Ovary (tissue), 9 donors: Measurements from ENCODE around the gene RIN3. TPM values are rescaled to one million over a fixed set of nuclear protein-coding genes. Genes with fewer than 3 reads are reported as not detected.

ENCODE experiments used
- DNase-seq, 5 donors: peaks; one replicate each; pipeline ENCODE4 v3.0.0-alpha.2; 2019 to 2020
- H3K27ac ChIP-seq, 2 donors: fragments of 200-600 bp; one replicate each; pipeline versions ENCODE4 v1.5.1 to v1.8.0; 2019 to 2022
- H3K27me3 ChIP-seq: fragments of 200-600 bp; one replicate; pipeline ENCODE4 v1.8.0; 2022
- H3K36me3 ChIP-seq: fragments of 200-600 bp; sonication (generic); one replicate; pipeline ENCODE4 v1.5.1; 2019
- H3K4me1 ChIP-seq: one replicate; pipeline ENCODE4 v1.8.1; 2013; ENCODE audit warnings: mild to moderate bottlenecking, moderate library complexity; ENCODE audit not compliant: insufficient read depth
- H3K4me3 ChIP-seq: fragments of 200-600 bp; sonication (generic); one replicate; pipeline ENCODE4 v1.5.1; 2017
- H3K9me3 ChIP-seq, 2 donors: fragments of 200-600 bp in 1 of 2; sonication (generic) in 1 of 2; one replicate each; pipeline versions ENCODE4 v1.5.1 to v1.8.1; 2013 to 2019; ENCODE audit warnings: mild to moderate bottlenecking in 1 of 2, moderate library complexity in 1 of 2
- CTCF ChIP-seq, 3 donors: fragments of 450-650 bp in 2 of 3; fragments of 200-600 bp in 1 of 3; IDR thresholded peaks; one replicate each; pipeline versions ENCODE4 v1.5.1 to v1.8.0; 2016 to 2022; ENCODE audit warnings: antibody characterized with exemption in 3 of 3, mild to moderate bottlenecking in 1 of 3
- EP300 ChIP-seq: sonication (generic); formaldehyde crosslinking; IDR thresholded peaks from one replicate; pipeline ENCODE4 v1.6.1; 2017; ENCODE audit warnings: antibody characterized with exemption
- POLR2A ChIP-seq: fragments of 450-650 bp; IDR thresholded peaks from one replicate; pipeline ENCODE4 v1.6.1; 2017; ENCODE audit warnings: antibody characterized with exemption, mild to moderate bottlenecking, moderate library complexity
- WGBS, 3 donors: extraction: QIAGEN DNeasy Blood & Tissue Kit in 1 of 3; methylation state at CpG; one replicate each; pipeline versions ENCODE4 v1.1.5 to v1.1.7; 2013 to 2017; 5-methylcytosine and 5-hydroxymethylcytosine counted together
- intact Hi-C, 4 donors: fragments of 100-400 bp; cut with DNase I; formaldehyde crosslinking; loops; one replicate each; pipeline versions ENCODE4 v1.11.0 to v1.15.1; 2022 to 2023
- polyA plus RNA-seq, 2 donors: library from polyadenylated mRNA; stranded (reverse); fragments of 200-250 nt in 1 of 2; fragments of 350-450 nt in 1 of 2; fragmentation: Illumina TruSeq in 1 of 2; extraction: RNeasy Lipid Tissue Mini Kit (QIAGEN cat#74804) in 1 of 2; gene quantifications; one replicate each; pipeline ENCODE4 v1.2.3, GENCODE V29; 2013 to 2014
- total RNA-seq, 7 donors: library from RNA; depleted of rRNA in 2 of 7; stranded (reverse); fragments of >200 nt in 2 of 7; fragmentation: NEBNext Ultra II Directional in 3 of 7; extraction: Animal tissue kit (Norgen Biotek cat#: 25700) in 3 of 7; gene quantifications; one replicate each; pipeline versions ENCODE4 v1.1.0 to v1.2.4, GENCODE V29; 2016 to 2023
- donor health status: DM: no; HTN: no; CAD: no; lungs with moderate emphysema.
- donor health status: DM: no; HTN: no; CAD: no.
- donor health status: Bipolar disorder and iron deficiency.
- donor health status: DM: yes; HTN: yes; CAD: no.
- donor health status: DM: no; HTN: no; CAD: no.
- donor health status: DM: yes; HTN: yes; CAD: no.

The RIN3 gene
- total and polyA plus RNA-seq, 9 donors: 3.8 to 27.9 (median 13.9) TPM

- TF ChIP-seq CTCF (IDR thresholded peaks at IDR 0.05): no peak
- no peak for TF ChIP-seq EP300
- no peak for TF ChIP-seq POLR2A
- intact Hi-C loops: loop anchor here in 1 of 4 donors (10.0 kb wide), 2 partner anchors 352 to 542 kb away; partner anchors contain the start of gene SLC24A4
- Histone ChIP-seq H3K27ac (no peak overlapping the region), H3K27me3 (no peaks in the 10 kb centered on the region), H3K4me3 (no peak overlapping the region), H3K4me1 (no peaks in the 10 kb centered on the region), H3K9me3 (no peaks in the 10 kb centered on the region), H3K36me3 (no peaks in the 10 kb centered on the region)
- whole genome bisulfite sequencing, 3 donors: 92 to 94% (median 94%) methylated on average over 8 of the region's 8 CpGs
- DNase-seq: peak in 1 of 5 donors; percentile 26
These were observed 163.0 kb downstream of the RIN3 start for GRCh38 chr14:92676403-92677086.

DNA sequence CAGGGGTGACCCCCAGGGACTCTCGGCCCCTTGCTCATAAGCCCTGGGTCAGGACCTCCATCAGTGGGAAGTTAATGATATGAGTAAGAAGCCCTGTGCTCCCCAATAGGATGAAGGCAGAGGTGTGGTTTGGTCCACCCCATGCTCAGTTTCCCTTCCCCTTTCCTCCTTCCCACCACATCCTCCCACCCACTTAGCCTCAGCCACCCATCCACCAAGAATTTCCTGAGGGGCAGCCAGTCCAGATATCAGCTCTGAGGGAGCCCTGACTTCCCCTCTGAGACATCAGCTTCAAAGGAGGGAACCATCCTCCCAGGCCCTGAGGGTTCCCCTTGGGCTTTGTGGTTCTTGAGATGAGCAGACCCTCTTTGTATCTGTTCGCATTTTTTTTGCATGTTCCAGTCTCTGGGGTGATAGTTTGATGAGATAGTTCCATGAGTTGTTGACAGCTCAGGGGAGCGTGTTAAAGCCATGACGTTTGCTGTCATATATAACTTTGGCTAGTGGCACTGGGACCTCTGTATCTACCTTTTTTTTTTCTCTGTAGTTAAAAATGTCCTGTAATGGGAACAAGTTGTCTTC lies 163.6 kb downstream of the RIN3 start:
- no peak overlapping the region for H3K4me3 ChIP-seq
- no peak overlapping the region for H3K27ac ChIP-seq
- TF ChIP-seq CTCF (IDR thresholded peaks at IDR 0.05) (no peak), POLR2A (no peak), EP300 (no peak)
- no peaks in the 10 kb centered on the region for H3K36me3 ChIP-seq
- H3K9me3 ChIP-seq: no peaks in the 10 kb centered on the region
- H3K27me3 ChIP-seq: no peaks in the 10 kb centered on the region
- no peaks in the 10 kb centered on the region for H3K4me1 ChIP-seq
- WGBS, 3 donors: 78 to 94% (median 89%) methylated on average over 4 of the region's 4 CpGs
- intact Hi-C loops: loop anchor here in 1 of 4 donors (10.0 kb wide), 2 partner anchors 352 to 542 kb away; partner anchors contain the start of gene SLC24A4
- DNase-seq: peak in 1 of 5 donors; percentile 6

GRCh38 chr14:92677955-92678354 lies 164.4 kb downstream of the RIN3 start:
- Histone ChIP-seq H3K36me3 (no peaks in the 10 kb centered on the region), H3K9me3 (no peaks in the 10 kb centered on the region), H3K27me3 (no peaks in the 10 kb centered on the region), H3K4me1 (no peaks in the 10 kb centered on the region), H3K27ac (no peak overlapping the region), H3K4me3 (no peak overlapping the region)
- TF ChIP-seq EP300: no peak
- TF ChIP-seq CTCF (IDR thresholded peaks at IDR 0.05): no peak
- no peak for TF ChIP-seq POLR2A
- DNase-seq: no peak
- WGBS, 3 donors: 95 to 99% (median 95%) methylated on average over 2 of the region's 2 CpGs
- intact Hi-C loops: loop anchor here in 1 of 4 donors (10.0 kb wide), 2 partner anchors 353 to 543 kb away; partner anchors contain the start of gene SLC24A4

DNA sequence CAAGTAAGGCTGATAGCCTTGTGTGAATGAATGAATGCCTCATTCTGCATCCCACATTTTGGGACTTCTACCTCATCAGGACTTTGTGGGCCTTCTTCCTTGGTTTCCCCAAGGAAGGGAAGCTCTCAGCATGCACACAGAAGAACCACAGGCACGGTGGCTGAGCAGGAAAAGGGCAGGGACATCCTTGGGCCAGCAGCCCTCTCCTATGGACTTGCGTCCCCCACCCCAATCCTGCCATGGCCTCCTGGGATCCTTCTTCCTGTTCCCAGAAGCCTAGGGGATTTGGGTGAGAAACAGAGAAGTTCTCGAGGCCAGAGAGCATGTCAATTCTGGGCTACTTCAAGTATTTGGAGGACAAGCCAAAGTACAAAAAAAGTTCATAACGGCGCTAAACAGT lies 165.2 kb downstream of the RIN3 start:
- 81 to 84% (median 83%) methylated on average over 5 of the region's 5 CpGs for WGBS, 3 donors
- TF ChIP-seq POLR2A: no peak
- no peak for TF ChIP-seq CTCF (IDR thresholded peaks at IDR 0.05)
- TF ChIP-seq EP300: no peak
- DNase-seq: no peak
- Histone ChIP-seq H3K4me1 (no peaks in the 10 kb centered on the region), H3K9me3 (no peaks in the 10 kb centered on the region), H3K36me3 (no peaks in the 10 kb centered on the region), H3K27ac (no peak overlapping the region), H3K27me3 (no peaks in the 10 kb centered on the region), H3K4me3 (no peak overlapping the region)
- intact Hi-C loops: loop anchor here in 1 of 4 donors (10.0 kb wide), 2 partner anchors 354 to 544 kb away; partner anchors contain the start of gene SLC24A4
